Dendritic cell treated with granulocyte-macrophage colony-stimulating factor and Interleukin-4, amounts not matched to agents 40 ng/mL and 50 ng/mL, for 4 days (primary cell): ENCODE results near the gene ABHD12B.

Experiments
- H3K27ac Mint-ChIP-seq: one replicate; pipeline ENCODE4 v1.8.0; 2022; ENCODE audit warnings: mild to moderate bottlenecking, mixed read lengths
- H3K27me3 Mint-ChIP-seq: one replicate; pipeline ENCODE4 v1.8.0; 2022; ENCODE audit warnings: mild to moderate bottlenecking, mixed read lengths
- H3K36me3 Mint-ChIP-seq: one replicate; pipeline ENCODE4 v1.8.0; 2022; ENCODE audit warnings: low read depth, mixed read lengths
- H3K4me1 Mint-ChIP-seq: one replicate; pipeline ENCODE4 v1.8.0; 2022; ENCODE audit warnings: low read depth, mixed read lengths
- H3K4me3 Mint-ChIP-seq: one replicate; pipeline ENCODE4 v1.8.0; 2022; ENCODE audit warnings: mild to moderate bottlenecking, moderate library complexity, mixed read lengths
- H3K9me3 Mint-ChIP-seq: one replicate; pipeline ENCODE4 v1.8.0; 2022; ENCODE audit warnings: mixed read lengths
- intact Hi-C: fragments of 100-400 bp; cut with micrococcal nuclease; formaldehyde crosslinking; loops from one replicate; pipeline ENCODE4 v1.15.0; 2022

The ABHD12B gene, protein sequence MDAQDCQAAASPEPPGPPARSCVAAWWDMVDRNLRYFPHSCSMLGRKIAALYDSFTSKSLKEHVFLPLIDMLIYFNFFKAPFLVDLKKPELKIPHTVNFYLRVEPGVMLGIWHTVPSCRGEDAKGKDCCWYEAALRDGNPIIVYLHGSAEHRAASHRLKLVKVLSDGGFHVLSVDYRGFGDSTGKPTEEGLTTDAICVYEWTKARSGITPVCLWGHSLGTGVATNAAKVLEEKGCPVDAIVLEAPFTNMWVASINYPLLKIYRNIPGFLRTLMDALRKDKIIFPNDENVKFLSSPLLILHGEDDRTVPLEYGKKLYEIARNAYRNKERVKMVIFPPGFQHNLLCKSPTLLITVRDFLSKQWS

DNA sequence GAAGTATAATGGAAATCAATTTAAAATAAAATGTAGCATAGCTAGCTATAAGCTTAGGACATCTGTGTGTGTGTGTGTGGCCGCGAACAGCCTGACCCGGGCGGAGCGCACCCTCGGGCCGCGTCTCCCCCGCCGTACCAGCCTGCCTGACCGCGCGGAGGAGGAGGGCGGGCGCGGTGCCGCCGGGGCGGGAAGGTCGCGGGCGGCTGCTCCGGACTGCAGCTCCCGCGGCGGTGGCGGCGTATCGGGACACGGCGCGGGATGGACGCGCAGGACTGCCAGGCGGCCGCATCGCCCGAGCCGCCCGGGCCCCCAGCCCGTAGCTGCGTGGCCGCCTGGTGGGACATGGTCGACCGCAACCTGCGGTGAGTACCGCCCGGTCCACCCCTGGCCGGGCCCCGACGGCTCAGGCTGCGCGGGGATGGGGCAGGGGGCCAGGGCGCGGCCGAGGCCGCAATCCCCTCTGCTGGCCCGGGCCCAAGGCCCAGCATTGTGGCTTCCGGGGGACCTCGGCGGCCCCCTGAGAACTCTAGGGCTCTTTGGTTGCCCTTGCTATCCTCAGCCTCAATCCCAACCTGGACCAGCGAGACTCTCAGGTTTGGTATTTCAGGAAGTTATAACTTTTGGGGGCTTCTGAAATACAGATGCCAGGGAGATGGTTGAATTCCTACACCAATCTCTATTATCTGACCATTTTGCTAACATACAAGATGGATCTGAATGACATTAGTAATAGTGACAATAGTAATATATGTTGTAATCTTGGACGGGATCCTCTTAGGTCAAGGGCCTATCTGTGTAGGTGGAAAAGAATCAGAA lies at the start of gene ABHD12B:
Gene ABHD12B (plus strand): TSS at position 140 of the 819 bp plus-strand sequence. CDS start 122 bp downstream, at position 262.
- H3K36me3 Mint-ChIP-seq = no peaks in the 10 kb centered on the region
- H3K9me3 Mint-ChIP-seq = no peaks in the 10 kb centered on the region
- peak within 1 kb of the TSS; percentile 56 for H3K4me3 Mint-ChIP-seq
- intact Hi-C loops = no loop called here
- peak within 1 kb of the TSS; percentile 8 for H3K27ac Mint-ChIP-seq
- peaks cover 30% of the 10 kb centered on the region for H3K27me3 Mint-ChIP-seq
- peaks cover 32% of the 10 kb centered on the region for H3K4me1 Mint-ChIP-seq

DNA sequence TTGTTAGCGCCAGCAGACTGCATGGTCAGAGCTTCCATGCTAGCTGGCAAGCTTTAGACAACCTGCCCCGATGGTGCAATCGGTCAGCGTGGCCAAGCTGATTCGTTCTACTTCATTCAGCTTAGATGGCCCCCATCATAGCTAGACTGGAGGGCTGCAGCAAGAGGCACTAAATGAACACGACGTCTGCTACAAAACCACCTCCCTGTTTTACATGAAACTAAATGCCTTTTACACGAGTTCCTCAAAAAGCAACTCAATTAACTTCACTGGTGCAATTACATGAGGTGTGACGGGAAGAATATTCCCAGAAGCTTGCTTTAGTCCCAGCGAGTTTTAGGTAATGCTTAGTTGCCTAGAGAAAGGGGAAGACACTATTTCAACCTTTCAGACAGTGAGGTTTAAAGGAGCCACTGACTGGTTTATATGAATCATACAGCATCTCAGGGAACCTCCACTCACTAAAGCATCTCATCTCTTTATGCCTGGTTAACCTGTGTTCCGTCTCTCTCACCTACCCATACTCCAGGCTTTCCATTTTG lies 49.3 kb upstream of the ABHD12B start:
- Mint-ChIP-seq H3K27ac (peak overlapping the region; percentile 71), H3K9me3 (no peaks in the 10 kb centered on the region), H3K4me3 (no peak overlapping the region), H3K36me3 (peaks cover 51% of the 10 kb centered on the region), H3K27me3 (no peaks in the 10 kb centered on the region), H3K4me1 (peaks cover 77% of the 10 kb centered on the region)
- intact Hi-C loops = no loop called here

DNA sequence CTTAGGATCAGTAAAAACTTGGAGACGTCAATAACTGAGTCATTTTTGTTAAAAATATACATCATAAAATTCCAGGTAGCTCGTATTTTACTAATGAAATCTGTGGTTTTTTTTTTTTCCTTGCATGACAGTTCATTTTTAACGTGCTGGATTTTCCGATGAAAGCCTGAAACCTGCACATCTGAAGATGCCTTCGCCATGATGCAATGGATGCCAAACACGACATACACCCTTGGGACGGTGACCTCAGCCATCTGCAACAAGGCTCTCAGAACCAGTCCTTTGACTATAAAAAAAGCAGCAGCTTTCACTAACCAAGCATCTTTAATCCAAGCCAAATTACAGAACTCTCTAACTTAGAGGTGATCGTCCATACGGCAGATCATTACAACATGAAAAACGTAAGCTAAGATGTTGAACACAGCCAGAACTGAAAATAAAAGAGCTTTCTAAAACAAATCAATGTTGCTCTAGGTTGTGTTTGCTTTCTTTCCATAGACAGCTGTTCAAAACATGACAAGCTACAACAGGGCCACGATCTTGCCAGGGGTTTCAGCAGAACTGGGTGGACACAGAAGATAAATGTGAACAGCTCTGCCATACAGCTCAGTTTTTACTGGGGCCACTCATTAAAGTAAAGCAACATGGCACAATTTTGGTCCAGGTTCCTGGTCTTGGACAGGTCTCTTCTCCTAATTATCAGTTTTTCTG lies 48.6 kb upstream of the ABHD12B start:
- Mint-ChIP-seq H3K4me3 (no peak overlapping the region), H3K27ac (peak overlapping the region; percentile 65), H3K27me3 (no peaks in the 10 kb centered on the region), H3K4me1 (peaks cover 77% of the 10 kb centered on the region), H3K9me3 (no peaks in the 10 kb centered on the region), H3K36me3 (peaks cover 46% of the 10 kb centered on the region)
- intact Hi-C loops = no loop called here

DNA sequence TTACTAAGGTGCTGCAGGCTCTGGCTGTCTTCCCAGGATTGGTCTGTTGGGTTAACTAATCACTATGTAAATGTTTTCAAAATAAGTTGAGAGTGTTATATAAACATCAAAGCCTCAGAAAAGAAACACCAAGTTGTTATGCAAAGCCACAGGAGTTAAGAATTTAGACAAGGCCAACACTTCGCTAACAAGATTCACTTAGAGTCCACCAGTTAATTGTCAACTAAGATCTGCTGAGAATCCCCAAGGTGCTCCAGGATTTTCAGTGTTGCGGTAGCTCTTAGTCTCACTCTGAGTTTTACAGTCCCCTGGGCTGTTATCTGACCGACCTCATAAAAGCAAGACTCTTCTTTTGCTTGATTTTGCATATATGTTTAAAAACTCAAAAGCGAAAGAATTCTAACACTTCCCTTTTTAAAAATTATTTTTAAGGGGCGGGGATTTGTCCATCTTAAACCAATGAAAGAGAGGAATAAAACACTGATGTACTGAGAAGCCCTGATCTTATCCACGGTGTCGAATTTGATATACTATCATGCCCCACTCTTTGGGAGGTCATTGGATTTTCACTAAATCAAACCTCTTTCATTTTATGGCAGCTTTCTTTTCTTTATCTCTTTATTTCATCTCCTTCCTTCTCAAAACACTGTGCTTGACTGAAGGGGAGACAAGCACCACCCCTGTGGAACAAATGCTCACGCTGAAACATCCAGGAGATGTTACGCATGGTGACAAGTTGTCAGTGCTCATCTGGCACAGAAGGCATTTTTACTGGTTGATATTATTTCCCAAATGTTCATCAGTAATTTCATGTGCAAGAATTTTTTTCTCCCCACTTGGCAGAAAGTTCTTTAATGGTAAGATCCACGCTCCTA lies 47.9 kb upstream of the ABHD12B start:
- Mint-ChIP-seq H3K4me1 (peaks cover 84% of the 10 kb centered on the region), H3K27me3 (no peaks in the 10 kb centered on the region), H3K4me3 (peak overlapping the region; percentile 26), H3K36me3 (peaks cover 41% of the 10 kb centered on the region), H3K9me3 (no peaks in the 10 kb centered on the region), H3K27ac (peak overlapping the region; percentile 65)
- intact Hi-C loops = no loop called here

DNA sequence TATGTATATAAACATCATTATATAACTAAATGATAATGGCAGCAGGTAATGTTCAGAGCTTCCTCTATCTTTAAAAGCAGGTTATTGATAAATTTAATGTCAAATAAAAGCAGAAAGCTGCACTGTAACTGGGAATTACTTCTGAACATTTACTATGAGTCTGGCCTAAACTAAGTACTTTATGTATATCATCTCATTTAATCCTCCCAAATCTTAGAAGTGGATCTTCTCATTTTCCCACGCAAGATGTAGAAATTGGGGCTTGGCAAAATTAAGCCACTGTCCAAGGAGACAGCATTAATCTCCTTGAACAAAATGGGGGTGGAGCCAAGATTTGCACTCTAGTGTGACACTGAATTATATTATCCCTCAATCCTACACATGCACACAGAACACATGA lies 46.5 kb upstream of the ABHD12B start:
- H3K27ac Mint-ChIP-seq = no peak overlapping the region
- H3K4me1 Mint-ChIP-seq = peaks cover 84% of the 10 kb centered on the region
- no peaks in the 10 kb centered on the region for H3K9me3 Mint-ChIP-seq
- H3K36me3 Mint-ChIP-seq = peaks cover 33% of the 10 kb centered on the region
- H3K27me3 Mint-ChIP-seq = no peaks in the 10 kb centered on the region
- intact Hi-C loops = no loop called here
- H3K4me3 Mint-ChIP-seq = no peak overlapping the region

DNA sequence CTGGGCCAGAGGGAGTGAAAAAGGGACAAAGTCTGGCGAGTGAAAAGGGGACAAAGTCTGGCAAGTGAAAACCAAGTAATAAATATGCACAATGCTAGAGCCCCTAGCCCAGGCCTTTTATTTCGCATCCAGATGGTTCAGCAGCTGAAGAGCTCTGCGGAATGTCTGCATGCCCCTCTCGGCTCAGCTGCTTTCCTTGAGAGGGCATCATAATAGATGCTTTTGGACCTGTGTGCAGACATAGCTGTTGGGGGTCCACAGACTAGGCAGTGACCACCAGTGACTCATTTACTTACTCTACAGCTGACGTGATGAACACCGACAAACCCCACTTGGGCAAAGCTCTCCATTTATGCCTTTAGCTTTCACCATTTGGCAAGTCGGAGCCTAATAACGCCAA lies 45.2 kb upstream of the ABHD12B start:
- Mint-ChIP-seq H3K4me1 (peaks cover 76% of the 10 kb centered on the region), H3K4me3 (no peak overlapping the region)

DNA sequence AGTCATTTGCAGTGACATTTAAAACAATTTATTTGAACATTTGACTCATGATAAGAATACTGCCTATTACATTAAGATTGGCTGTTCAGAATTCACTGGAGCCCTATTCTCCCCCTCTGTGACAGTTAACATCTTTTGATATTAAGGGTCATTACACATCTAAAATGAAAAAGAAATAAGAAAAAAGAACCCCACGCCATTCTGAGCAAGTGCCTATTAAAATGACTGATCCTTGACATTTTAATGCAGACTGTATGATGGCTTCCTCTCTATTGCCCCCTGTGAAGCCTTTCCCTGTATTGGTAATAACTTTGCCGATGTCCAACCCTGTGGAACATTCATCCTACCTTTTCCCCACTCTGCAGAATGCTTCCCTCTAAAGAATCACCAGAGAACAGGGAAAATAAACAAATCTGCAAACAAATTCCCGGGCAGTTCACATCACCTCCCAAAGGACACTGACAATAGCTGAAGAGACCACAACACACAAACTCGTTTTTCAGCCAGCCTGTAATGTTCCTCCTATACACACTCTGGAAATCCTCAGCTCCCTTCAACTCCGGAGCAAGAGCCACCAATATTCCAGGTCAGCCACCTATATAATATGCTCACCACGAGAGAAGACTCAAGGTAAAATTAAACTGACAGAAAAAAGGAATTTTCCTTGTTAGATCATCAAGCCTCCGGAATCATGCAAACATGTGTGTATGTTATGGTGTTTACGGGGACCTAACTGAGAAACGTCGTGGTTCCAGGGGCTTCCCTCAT lies 42.9 kb upstream of the ABHD12B start:
- Mint-ChIP-seq H3K4me1 (peaks cover 64% of the 10 kb centered on the region), H3K27ac (no peak overlapping the region), H3K27me3 (peaks cover 7% of the 10 kb centered on the region), H3K9me3 (no peaks in the 10 kb centered on the region), H3K36me3 (peaks cover 26% of the 10 kb centered on the region), H3K4me3 (peak overlapping the region; percentile 13)
- intact Hi-C loops = no loop called here

More for the DNA sequence above, 45.2 kb upstream of the ABHD12B start:
- intact Hi-C loops = no loop called here
- H3K27ac Mint-ChIP-seq = no peak overlapping the region
- H3K9me3 Mint-ChIP-seq = no peaks in the 10 kb centered on the region
- H3K27me3 Mint-ChIP-seq = no peaks in the 10 kb centered on the region
- H3K36me3 Mint-ChIP-seq = peaks cover 29% of the 10 kb centered on the region

DNA sequence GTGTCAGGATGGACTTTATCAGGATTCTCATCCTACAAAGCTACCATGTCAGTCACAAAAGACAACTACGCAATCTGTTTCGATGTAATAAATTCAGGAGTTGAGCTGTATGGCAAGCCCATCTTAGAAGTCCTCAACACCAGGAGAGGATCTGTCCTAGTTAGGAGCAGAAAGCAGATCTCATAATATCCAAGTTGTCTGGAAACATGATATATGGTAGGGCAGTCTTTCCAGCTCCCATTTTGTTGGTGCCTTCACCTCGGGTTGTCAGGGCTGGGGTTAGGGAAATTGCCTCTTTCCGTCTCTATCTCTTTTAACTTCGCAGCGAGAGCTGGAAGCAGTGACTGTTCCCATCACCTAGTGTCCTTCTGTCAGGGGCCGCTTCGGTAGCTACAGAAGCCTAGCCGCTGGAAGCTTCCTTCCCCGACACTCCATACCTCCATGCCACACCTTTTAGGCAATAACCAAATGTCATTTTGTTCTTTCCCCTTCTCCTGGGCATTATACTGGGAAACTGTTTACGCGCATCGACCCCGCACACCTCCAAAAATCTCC lies 42.3 kb upstream of the ABHD12B start:
- H3K9me3 Mint-ChIP-seq = no peaks in the 10 kb centered on the region
- peaks cover 58% of the 10 kb centered on the region for H3K4me1 Mint-ChIP-seq
- peaks cover 7% of the 10 kb centered on the region for H3K27me3 Mint-ChIP-seq
- intact Hi-C loops = loop anchor here (2.0 to 5.0 kb wide), 2 partner anchors 31 to 597 kb away; partner anchors contain the start of gene SOS2
- peak overlapping the region; percentile 84 for H3K4me3 Mint-ChIP-seq
- peaks cover 26% of the 10 kb centered on the region for H3K36me3 Mint-ChIP-seq
- peak overlapping the region; percentile 61 for H3K27ac Mint-ChIP-seq

DNA sequence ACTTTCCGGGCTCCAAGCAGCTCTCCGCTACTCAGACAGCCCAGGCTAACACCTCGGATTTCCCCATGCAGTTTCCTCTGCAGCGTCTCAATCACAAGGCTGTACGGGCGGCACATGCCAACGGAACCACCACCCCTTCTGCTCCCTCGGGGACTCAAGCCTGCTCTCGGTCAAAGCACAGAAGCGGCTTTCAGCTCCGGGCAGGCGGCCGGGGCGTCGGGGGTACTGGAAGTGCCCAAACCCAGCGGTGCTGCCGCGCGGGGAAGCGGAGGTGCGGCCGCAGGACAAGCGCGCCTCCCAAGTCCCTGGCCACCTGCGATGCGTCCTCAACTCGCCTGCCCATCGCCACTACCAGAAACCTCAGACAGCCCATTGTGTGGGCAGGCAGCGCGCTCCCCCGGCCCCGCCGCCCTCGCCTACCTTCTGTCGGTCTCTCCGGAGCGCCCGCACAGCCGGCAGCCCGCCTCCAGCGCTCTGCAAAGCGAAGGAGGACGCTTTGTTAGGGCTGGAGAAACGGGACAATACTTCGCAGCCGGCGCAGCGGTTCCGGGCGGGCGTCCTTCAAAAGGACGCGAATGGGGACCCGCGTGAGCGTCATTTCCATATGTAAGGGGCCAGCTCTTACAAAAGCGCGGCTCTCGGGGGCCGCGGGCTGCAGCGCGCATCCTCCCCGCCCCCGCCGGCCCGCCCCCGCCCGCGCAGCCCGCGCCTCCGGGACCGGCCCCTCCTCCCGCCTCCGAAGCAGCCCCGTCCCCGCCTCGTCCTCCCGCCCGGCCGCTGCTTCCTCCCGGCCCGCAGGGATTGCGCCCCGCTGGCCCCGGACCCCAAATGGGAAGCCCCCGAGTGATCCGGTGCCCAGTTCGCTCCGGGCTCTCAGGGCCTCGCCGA lies 41.6 kb upstream of the ABHD12B start:
- peaks cover 57% of the 10 kb centered on the region for H3K4me1 Mint-ChIP-seq
- peaks cover 26% of the 10 kb centered on the region for H3K36me3 Mint-ChIP-seq
- peak overlapping the region; percentile 61 for H3K27ac Mint-ChIP-seq
- intact Hi-C loops = loop anchor here (2.0 to 5.0 kb wide), 2 partner anchors 31 to 598 kb away; partner anchors contain the start of gene SOS2
- H3K4me3 Mint-ChIP-seq = peak overlapping the region; percentile 84
- H3K9me3 Mint-ChIP-seq = no peaks in the 10 kb centered on the region
- peaks cover 7% of the 10 kb centered on the region for H3K27me3 Mint-ChIP-seq

DNA sequence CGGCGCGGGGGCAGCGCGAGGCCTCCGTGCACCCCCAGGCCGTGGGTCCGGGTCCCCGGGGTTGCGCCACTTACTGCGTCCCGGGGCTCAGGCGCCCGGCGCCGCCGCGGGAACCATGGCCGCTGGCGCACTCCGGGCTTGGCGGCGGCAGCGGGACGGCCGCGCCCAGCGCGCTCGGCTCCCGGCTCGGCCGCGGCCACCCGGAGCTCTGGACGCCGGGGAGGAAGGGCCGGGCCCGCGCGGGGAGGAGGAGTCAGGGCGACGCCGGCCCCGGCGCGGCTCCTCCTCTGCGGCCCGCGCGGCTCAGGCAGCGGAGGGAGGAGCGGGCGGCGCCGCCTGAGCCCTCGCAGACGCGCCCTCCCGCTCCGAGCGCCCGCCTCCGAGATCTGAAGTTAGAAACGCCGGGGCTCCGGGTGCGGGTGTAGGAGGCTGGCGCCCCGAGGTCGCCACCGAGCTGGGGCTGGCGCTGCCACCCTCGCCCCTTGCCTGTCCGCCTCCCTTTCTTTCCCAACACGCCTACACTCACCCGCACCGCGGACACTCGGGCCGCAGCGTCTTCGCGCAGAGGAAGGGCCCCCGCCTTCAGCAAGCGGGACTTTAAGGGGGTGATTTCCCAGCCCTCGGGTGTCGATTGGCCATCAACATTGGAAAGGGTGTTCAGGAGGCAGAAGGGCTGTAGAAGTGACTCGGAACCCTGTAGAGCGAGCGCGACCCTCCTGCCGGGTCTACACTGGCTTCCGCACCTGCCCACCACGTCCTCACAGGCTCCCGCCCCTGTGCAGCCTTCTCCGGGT lies 40.7 kb upstream of the ABHD12B start, which contains the start of gene NIN:
Gene NIN (minus strand): TSS at position 231 of the 794 bp plus-strand sequence. CDS start 9,106 bp downstream, outside the sequence.
- Mint-ChIP-seq H3K27ac (peak within 1 kb of the TSS; percentile 93), H3K4me1 (peaks cover 53% of the 10 kb centered on the region)
- intact Hi-C loops = loop anchor here (2.0 to 5.0 kb wide), 2 partner anchors 30 to 599 kb away; partner anchors contain the start of gene SOS2

More for the DNA sequence above, 40.7 kb upstream of the ABHD12B start, which contains the start of gene NIN:
- Mint-ChIP-seq H3K27me3 (peaks cover 7% of the 10 kb centered on the region), H3K9me3 (no peaks in the 10 kb centered on the region), H3K4me3 (peak within 1 kb of the TSS; percentile 87), H3K36me3 (peaks cover 25% of the 10 kb centered on the region)
